ENCODE data around the gene COBL.

The COBL gene

GRCh38 chr7:51180092-51180491 lies 136.5 kb downstream of the COBL start:
- no peak for DNase-seq (ENCODE audit: low read depth)
- TF ChIP-seq, protein P1, sequence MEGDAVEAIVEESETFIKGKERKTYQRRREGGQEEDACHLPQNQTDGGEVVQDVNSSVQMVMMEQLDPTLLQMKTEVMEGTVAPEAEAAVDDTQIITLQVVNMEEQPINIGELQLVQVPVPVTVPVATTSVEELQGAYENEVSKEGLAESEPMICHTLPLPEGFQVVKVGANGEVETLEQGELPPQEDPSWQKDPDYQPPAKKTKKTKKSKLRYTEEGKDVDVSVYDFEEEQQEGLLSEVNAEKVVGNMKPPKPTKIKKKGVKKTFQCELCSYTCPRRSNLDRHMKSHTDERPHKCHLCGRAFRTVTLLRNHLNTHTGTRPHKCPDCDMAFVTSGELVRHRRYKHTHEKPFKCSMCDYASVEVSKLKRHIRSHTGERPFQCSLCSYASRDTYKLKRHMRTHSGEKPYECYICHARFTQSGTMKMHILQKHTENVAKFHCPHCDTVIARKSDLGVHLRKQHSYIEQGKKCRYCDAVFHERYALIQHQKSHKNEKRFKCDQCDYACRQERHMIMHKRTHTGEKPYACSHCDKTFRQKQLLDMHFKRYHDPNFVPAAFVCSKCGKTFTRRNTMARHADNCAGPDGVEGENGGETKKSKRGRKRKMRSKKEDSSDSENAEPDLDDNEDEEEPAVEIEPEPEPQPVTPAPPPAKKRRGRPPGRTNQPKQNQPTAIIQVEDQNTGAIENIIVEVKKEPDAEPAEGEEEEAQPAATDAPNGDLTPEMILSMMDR (IDR thresholded peaks at IDR 0.05; ENCODE audit: insufficient read depth, low read depth, low read length, missing control alignments) = no peak
- H3K4me3 ChIP-seq (ENCODE audit: low read depth, low read length) = no peak overlapping the region

DNA sequence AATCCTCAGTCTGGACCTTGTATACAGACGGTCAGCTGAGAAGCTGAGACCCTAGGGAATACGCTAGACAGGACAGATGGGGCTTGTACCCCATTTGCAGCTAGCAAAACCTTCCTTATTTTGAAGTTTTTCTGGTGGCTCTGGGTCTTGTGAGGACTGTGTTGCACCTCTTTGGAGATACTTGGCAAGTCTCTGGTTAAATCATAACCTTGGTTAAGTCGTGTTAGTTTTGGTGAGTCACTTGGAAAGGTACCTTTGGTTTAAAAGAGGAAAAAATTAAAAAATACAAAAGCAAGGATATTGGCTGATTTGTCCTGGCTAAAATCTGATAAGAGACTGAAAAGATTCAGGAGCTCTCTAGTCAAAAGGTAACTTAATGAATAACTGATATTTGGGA lies 140.6 kb downstream of the COBL start:
- no peak for DNase-seq (ENCODE audit: low read depth)
- TF ChIP-seq, protein P1 (IDR thresholded peaks at IDR 0.05; ENCODE audit: insufficient read depth, low read depth, low read length, missing control alignments) = no peak
- no peak overlapping the region for H3K4me3 ChIP-seq (ENCODE audit: low read depth, low read length)

DNA sequence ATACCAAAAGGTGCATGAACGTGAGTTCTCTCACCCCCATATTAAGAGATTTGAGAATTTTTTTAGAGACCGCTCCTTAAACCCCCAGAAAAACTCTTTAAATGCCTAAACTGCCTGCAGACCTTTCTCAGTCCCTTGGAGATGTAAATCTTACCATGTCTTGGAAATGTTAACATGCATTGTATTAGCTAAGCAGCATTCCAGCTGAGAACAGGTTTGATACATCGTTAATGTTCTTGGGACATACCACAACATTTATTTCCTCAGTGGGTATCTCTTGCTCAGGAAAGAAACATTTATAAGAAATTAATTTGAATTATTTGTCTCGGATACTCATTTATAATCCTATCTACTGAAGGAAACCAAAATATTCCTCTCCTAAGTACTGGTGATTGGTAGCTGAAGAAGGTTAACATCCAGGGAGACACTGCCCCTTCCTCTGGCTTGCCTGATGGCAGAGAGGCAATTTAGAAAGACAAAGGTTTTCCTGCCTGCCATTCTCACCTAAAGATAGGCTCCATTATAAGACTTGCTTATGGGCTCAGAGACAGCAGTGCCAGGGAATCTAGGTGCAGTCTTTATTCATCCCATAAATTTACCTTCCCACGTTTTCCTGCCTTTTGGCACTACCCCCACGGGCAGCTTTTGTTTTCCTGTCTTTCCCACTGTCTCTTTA lies 141.2 kb downstream of the COBL start:
- no peak for DNase-seq (ENCODE audit: low read depth)
- TF ChIP-seq, protein P1 (IDR thresholded peaks at IDR 0.05; ENCODE audit: insufficient read depth, low read depth, low read length, missing control alignments) = no peak

DNA sequence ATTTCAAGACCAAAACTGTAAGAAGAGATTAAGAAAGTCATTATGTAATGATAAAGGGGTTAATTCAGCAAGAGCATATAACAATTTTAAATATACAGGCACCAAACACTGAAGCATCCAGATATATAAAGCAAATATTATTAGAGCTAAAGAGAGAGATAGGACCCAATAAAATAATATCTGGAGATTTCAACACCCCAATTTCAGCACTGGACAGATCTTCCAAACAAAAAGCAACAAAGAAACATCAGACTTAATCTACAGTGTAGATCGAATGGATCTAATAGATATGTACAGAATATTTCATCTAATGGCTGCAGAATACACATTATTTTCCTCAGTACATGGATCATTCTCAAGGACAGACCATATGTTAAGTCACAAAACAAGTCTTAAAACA lies 151.3 kb downstream of the COBL start:
- no peak overlapping the region for H3K4me3 ChIP-seq (ENCODE audit: low read depth, low read length)
- DNase-seq (ENCODE audit: low read depth) = no peak
- TF ChIP-seq, protein P1 (IDR thresholded peaks at IDR 0.05; ENCODE audit: insufficient read depth, low read depth, low read length, missing control alignments) = no peak

More for the DNA sequence above, 141.2 kb downstream of the COBL start:
- no peak overlapping the region for H3K4me3 ChIP-seq (ENCODE audit: low read depth, low read length)

DNA sequence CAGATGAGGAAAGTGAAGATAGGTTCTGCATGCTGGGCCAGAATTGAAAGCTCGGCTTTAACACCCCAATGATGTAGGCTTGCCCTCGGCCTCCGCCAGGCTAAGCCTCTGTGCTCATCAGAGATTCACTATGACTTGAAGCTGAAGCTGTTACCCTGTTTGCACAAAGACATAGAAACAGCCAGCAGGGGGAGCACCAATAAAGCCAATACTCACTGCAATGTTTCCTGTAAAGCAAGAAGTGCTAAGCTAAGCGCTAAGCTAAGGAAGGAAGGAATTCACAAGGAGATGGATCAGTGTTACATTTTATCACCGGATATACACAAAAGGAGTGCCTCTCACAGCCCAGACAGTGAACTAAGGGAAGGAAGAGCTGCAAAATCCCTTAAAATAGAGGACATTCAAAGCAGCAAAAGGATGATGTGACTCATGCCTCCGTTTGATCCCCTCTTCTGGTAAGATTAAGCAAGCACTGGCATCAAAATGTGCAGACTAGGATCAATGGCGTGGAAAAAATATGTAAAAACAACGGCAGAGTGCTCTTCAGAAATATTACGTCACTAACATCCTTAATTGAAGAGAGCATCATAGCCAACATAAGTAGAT lies 153.8 kb downstream of the COBL start:
- H3K4me3 ChIP-seq (ENCODE audit: low read depth, low read length) = no peak overlapping the region
- peak; percentile 80 for DNase-seq (ENCODE audit: low read depth)
- TF ChIP-seq, protein P1 (IDR thresholded peaks at IDR 0.05; ENCODE audit: insufficient read depth, low read depth, low read length, missing control alignments) = peak; percentile 84

- H3K4me3 ChIP-seq (ENCODE audit: low read depth, low read length) = no peak overlapping the region
- TF ChIP-seq, protein P1 (IDR thresholded peaks at IDR 0.05; ENCODE audit: insufficient read depth, low read depth, low read length, missing control alignments) = no peak
- DNase-seq (ENCODE audit: low read depth) = no peak
Measured at GRCh38 chr7:51161937-51162336, 154.7 kb downstream of the COBL start.
